IMR-90 (cell line): ENCODE results near the gene TCFL5. TPM values are rescaled to one million over a fixed set of nuclear protein-coding genes. Genes with fewer than 3 reads are reported as not detected.

Source experiments
- ATAC-seq: fragments of 200-7000 bp; cut with Tn5 transposase; 2 replicates; pipeline ENCODE4 v1.9.1; 2020; ENCODE audit warnings: low read depth, mild to moderate bottlenecking, moderate library complexity
- BruUV-seq: library from RNA; stranded (reverse); fragments of 400-500 nt; replicated peaks from 2 replicates; lab custom pipeline; 2021; lab: Mats Ljungman, UMichigan
- CTCF ChIA-PET: fragments of 300-600 bp; formaldehyde crosslinking; extraction: SDS; loops from one replicate; lab custom pipeline; 2021; ENCODE audit warnings: antibody characterized with exemption; lab: Yijun Ruan, JAX
- POLR2A ChIA-PET: fragments of 300-600 bp; sonication (Branson Sonifier 250); formaldehyde crosslinking; loops from one replicate; lab custom pipeline; 2022; ENCODE audit warnings: antibody characterized with exemption; ENCODE audit not compliant: unreplicated experiment; lab: Charles Lee
- DNase-seq: peaks from one replicate; pipeline ENCODE4 v3.0.0; 2013
- H2AFZ ChIP-seq: replicated peaks from 2 replicates; pipeline ENCODE3; 2013; ENCODE audit warnings: low read length, mild to moderate bottlenecking; ENCODE audit not compliant: poor library complexity
- H2AK5ac ChIP-seq: 2 replicates; pipeline ENCODE4 v1.6.1; 2013; ENCODE audit warnings: low read depth, low read length, inconsistent platforms
- H2AK9ac ChIP-seq: replicated peaks from 2 replicates; pipeline ENCODE3; 2013; ENCODE audit warnings: mild to moderate bottlenecking, low read depth, low read length, moderate library complexity; ENCODE audit not compliant: poor library complexity
- H2BK120ac ChIP-seq: 2 replicates; pipeline ENCODE4 v1.6.1; 2013; ENCODE audit warnings: low read depth, low read length, inconsistent platforms
- H2BK15ac ChIP-seq: 3 replicates; pipeline ENCODE4 v1.6.1; 2013; ENCODE audit warnings: low read depth, low read length, inconsistent platforms
- H2BK20ac ChIP-seq: 2 replicates; pipeline ENCODE4 v1.6.1; 2013; ENCODE audit warnings: low read depth, mild to moderate bottlenecking, inconsistent platforms, low read length, moderate library complexity
- H2BK5ac ChIP-seq: 2 replicates; pipeline ENCODE4 v1.6.1; 2013; ENCODE audit warnings: mild to moderate bottlenecking, low read depth, low read length, inconsistent platforms; ENCODE audit not compliant: poor library complexity, severe bottlenecking
- H3K14ac ChIP-seq: replicated peaks from 2 replicates; pipeline ENCODE4 v1.6.1; 2013; ENCODE audit warnings: low read depth, low read length, inconsistent platforms
- H3K18ac ChIP-seq: 2 replicates; pipeline ENCODE4 v1.6.1; 2013; ENCODE audit warnings: low read depth, low read length, control low read depth
- H3K23ac ChIP-seq: 2 replicates; pipeline ENCODE4 v1.6.1; 2013; ENCODE audit warnings: low read depth, low read length, inconsistent platforms
- H3K27ac ChIP-seq: 2 replicates; pipeline ENCODE4 v1.5.1; 2013; ENCODE audit warnings: mild to moderate bottlenecking, control low read depth, low read length; ENCODE audit not compliant: insufficient read depth
- H3K27me3 ChIP-seq: 2 replicates; pipeline ENCODE4 v1.6.1; 2013; ENCODE audit warnings: low read length; ENCODE audit not compliant: control insufficient read depth, insufficient read depth
- H3K36me3 ChIP-seq: 2 replicates; pipeline ENCODE4 v1.6.1; 2013; ENCODE audit warnings: low read length, mixed read lengths; ENCODE audit not compliant: control insufficient read depth, insufficient read depth
- H3K4ac ChIP-seq: 2 replicates; pipeline ENCODE4 v1.6.1; 2013; ENCODE audit warnings: low read depth, low read length, inconsistent platforms
- H3K4me1 ChIP-seq: 2 replicates; pipeline ENCODE4 v1.6.1; 2013; ENCODE audit warnings: low read length, mixed read lengths; ENCODE audit not compliant: control insufficient read depth, insufficient read depth
- H3K4me2 ChIP-seq: 2 replicates; pipeline ENCODE4 v1.6.1; 2013; ENCODE audit warnings: low read depth, mild to moderate bottlenecking, control low read depth, low read length, moderate library complexity
- H3K4me3 ChIP-seq: 2 replicates; pipeline ENCODE4 v1.5.1; 2013; ENCODE audit warnings: low read depth, mild to moderate bottlenecking, control low read depth, low read length, moderate library complexity; ENCODE audit not compliant: insufficient read depth
- H3K56ac ChIP-seq: 2 replicates; pipeline ENCODE4 v1.6.1; 2013; ENCODE audit warnings: low read length, inconsistent platforms; ENCODE audit not compliant: insufficient read depth; ENCODE audit errors: extremely low read depth
- H3K79me1 ChIP-seq, 2 experiments: 2 replicates each; pipeline ENCODE4 v1.6.1; 2013; ENCODE audit warnings: low read length in 2 of 2, inconsistent platforms in 1 of 2, low read depth in 1 of 2
- H3K9ac ChIP-seq: 2 replicates; pipeline ENCODE4 v1.6.1; 2013; ENCODE audit warnings: low read depth, low read length, control low read depth
- H3K9me1 ChIP-seq: 2 replicates; pipeline ENCODE4 v1.6.1; 2013; ENCODE audit warnings: low read length, inconsistent platforms; ENCODE audit not compliant: insufficient read depth
- H3K9me3 ChIP-seq: 2 replicates; pipeline ENCODE4 v1.6.1; 2013; ENCODE audit warnings: low read length; ENCODE audit not compliant: control insufficient read depth, insufficient read depth
- H4K20me1 ChIP-seq: 2 replicates; pipeline ENCODE4 v1.6.1; 2013; ENCODE audit warnings: low read length, inconsistent platforms; ENCODE audit not compliant: insufficient read depth
- H4K5ac ChIP-seq: 2 replicates; pipeline ENCODE4 v1.6.1; 2013; ENCODE audit warnings: mild to moderate bottlenecking, low read depth, low read length, control low read depth
- H4K8ac ChIP-seq, 2 experiments: 2 replicates each; pipeline ENCODE4 v1.6.1; 2013; ENCODE audit warnings: low read depth in 2 of 2, low read length in 2 of 2, control low read depth in 1 of 2, inconsistent platforms in 1 of 2
- H4K91ac ChIP-seq: 2 replicates; pipeline ENCODE4 v1.6.1; 2013; ENCODE audit warnings: low read depth, low read length, inconsistent platforms; ENCODE audit not compliant: insufficient read depth
- CEBPB ChIP-seq: IDR thresholded peaks from 2 replicates; pipeline ENCODE4 v1.6.1; 2012; ENCODE audit warnings: low read depth, low read length, improper control_type of control experiment
- CTCF ChIP-seq: conservative IDR thresholded peaks from 2 replicates; pipeline ENCODE4 v1.5.1; 2012; ENCODE audit warnings: mild to moderate bottlenecking, low read depth, low read length, improper control_type of control experiment
- ELK1 ChIP-seq: fragments of 150-350 bp; IDR thresholded peaks from 2 replicates; pipeline ENCODE4 v1.6.1; 2016; ENCODE audit warnings: low read depth, mild to moderate bottlenecking, low read length, moderate library complexity, borderline replicate concordance
- MAFK ChIP-seq: IDR thresholded peaks from 2 replicates; pipeline ENCODE4 v1.6.1; 2012; ENCODE audit warnings: low read depth, low read length, improper control_type of control experiment
- MAZ ChIP-seq: IDR thresholded peaks from 2 replicates; pipeline ENCODE4 v1.6.1; 2012; ENCODE audit warnings: low read depth, mild to moderate bottlenecking, low read length, improper control_type of control experiment, moderate library complexity, borderline replicate concordance
- MXI1 ChIP-seq: IDR thresholded peaks from 2 replicates; pipeline ENCODE4 v1.6.1; 2012; ENCODE audit warnings: low read depth, mild to moderate bottlenecking, low read length, moderate library complexity, borderline replicate concordance
- RAD21 ChIP-seq: IDR thresholded peaks from 2 replicates; pipeline ENCODE4 v1.6.1; 2012; ENCODE audit warnings: low read length, improper control_type of control experiment
- RFX5 ChIP-seq: IDR thresholded peaks from 2 replicates; pipeline ENCODE4 v1.8.0; 2012; ENCODE audit warnings: low read depth, mild to moderate bottlenecking, low read length, moderate library complexity
- SMC3 ChIP-seq: fragments of 150-350 bp; IDR thresholded peaks from 2 replicates; pipeline ENCODE4 v1.6.1; 2016; ENCODE audit warnings: low read depth, mild to moderate bottlenecking, antibody characterized with exemption, low read length, moderate library complexity
- whole genome bisulfite sequencing, 2 experiments: methylation state at CpG; one replicate each; pipeline versions ENCODE4 v1.1.5 to v1.1.7; 2013; ENCODE audit warnings: missing lambda C conversion rate in 2 of 2; ENCODE audit not compliant: insufficient read length in 1 of 2; ENCODE audit errors: extremely low coverage in 2 of 2; 5-methylcytosine and 5-hydroxymethylcytosine counted together
- dilution Hi-C: fragments of 300-500 bp; cut with HindIII; formaldehyde crosslinking; loops from one replicate; pipeline ENCODE4 v1.14.3; 2018; ENCODE audit warnings: low sequenced_read_pairs; ENCODE audit not compliant: unreplicated experiment
- in situ Hi-C: fragments of 300-500 bp; cut with MboI; formaldehyde crosslinking; loops from 3 replicates; pipeline ENCODE4 v1.14.3; 2019; ENCODE audit warnings: low sequenced_read_pairs, inconsistent platforms, mixed read lengths
- intact Hi-C: fragments of 100-400 bp; cut with micrococcal nuclease; formaldehyde crosslinking; loops from 2 replicates; pipeline ENCODE4 v1.10.0; 2022
- polyA plus RNA-seq, 3 experiments: library from polyadenylated mRNA; depleted of rRNA; stranded (reverse); fragments of >200 nt; gene quantifications; 2 replicates each; pipeline ENCODE4 v1.2.3, GENCODE V29; 2012; ENCODE audit warnings: low replicate concordance in 1 of 3
- total RNA-seq: library from RNA; depleted of rRNA; stranded (reverse); fragments of >200 nt; gene quantifications from 2 replicates; pipeline ENCODE4 v1.2.3, GENCODE V29; 2012

The TCFL5 gene
- total and polyA plus RNA-seq, 2 of the 4 experiments (the other 2 are of a cell fraction) = 6.0 to 8.2 TPM

- TF ChIP-seq SMC3 = no peak
Measured at GRCh38 chr20:62902926-62903615, 41.4 kb upstream of the TCFL5 start (continued).

GRCh38 chr20:62901891-62902290, 40.3 kb upstream of the TCFL5 start:
- no peak overlapping the region for H2AK9ac ChIP-seq

More at GRCh38 chr20:62901891-62902290, 40.3 kb upstream of the TCFL5 start:
- Histone ChIP-seq H4K8ac (no peak overlapping the region), H2AFZ (no peak overlapping the region), H4K91ac (no peak overlapping the region), H3K9me3 (no peaks in the 10 kb centered on the region), H3K18ac (no peak overlapping the region), H4K20me1 (peaks cover 52% of the 10 kb centered on the region), H3K27me3 (no peaks in the 10 kb centered on the region), H3K4me1 (peaks cover 26% of the 10 kb centered on the region), H2BK5ac (no peak overlapping the region), H3K27ac (no peak overlapping the region), H2AK5ac (0 out of 2 replicates have a peak overlapping the region, but pooled peaks have one; percentile 20), H2BK20ac (no peak overlapping the region), H3K4ac (no peak overlapping the region), H2BK15ac (no peak overlapping the region), H3K14ac (no peak overlapping the region), H2BK120ac (no peak overlapping the region), H4K5ac (no peak overlapping the region), H3K36me3 (peaks cover 40% of the 10 kb centered on the region), H3K4me2 (no peak overlapping the region), H3K56ac (no peak overlapping the region), H3K9ac (no peak overlapping the region), H3K23ac (no peak overlapping the region), H3K79me1 (peaks cover 16 to 79% of the 10 kb centered on the region in 2 experiments), H3K9me1 (peaks cover 12% of the 10 kb centered on the region), H3K4me3 (no peak overlapping the region)
- intact Hi-C loops = loop anchor here (2.0 kb wide), 2 partner anchors 23 to 35 kb away; no protein-coding TSS in a partner anchor
- in situ Hi-C loops = no loop called here
- dilution Hi-C loops = no loop called here
- CTCF ChIA-PET = interaction anchor here (1.0 to 1.6 kb wide), 2 partner anchors 14 to 36 kb away, joined by 3 to 5 read pairs; partner anchors contain the start of gene GID8
- no peak for ATAC-seq
- WGBS, 2 experiments = 89% methylated on average over 3 of the region's 11 CpGs; no CpG with 5 or more reads in 1 of the 2 experiments
- BruUV-seq = no TSS peak
- POLR2A ChIA-PET = no interaction called here
- DNase-seq = no peak
- TF ChIP-seq ELK1 (no peak), RFX5 (no peak), MXI1 (no peak), MAFK (no peak), RAD21 (no peak), CTCF (no peak), CEBPB (no peak), MAZ (no peak)
